ENCODE results near the gene ATP6V0A4.

- no peak for TF ChIP-seq CTCF (conservative IDR thresholded peaks at IDR 0.05)
- TF ChIP-seq EZH2 (IDR thresholded peaks at IDR 0.05; ENCODE audit: low read depth) = no peak
Observed at GRCh38 chr7:138698281-138698680, 99.7 kb downstream of the ATP6V0A4 start.
